ENCODE results near the gene WDR35.
A peak's percentile ranks its signal among the peaks of the same experiment; 100 is the strongest.

WDR35 gene

DNA sequence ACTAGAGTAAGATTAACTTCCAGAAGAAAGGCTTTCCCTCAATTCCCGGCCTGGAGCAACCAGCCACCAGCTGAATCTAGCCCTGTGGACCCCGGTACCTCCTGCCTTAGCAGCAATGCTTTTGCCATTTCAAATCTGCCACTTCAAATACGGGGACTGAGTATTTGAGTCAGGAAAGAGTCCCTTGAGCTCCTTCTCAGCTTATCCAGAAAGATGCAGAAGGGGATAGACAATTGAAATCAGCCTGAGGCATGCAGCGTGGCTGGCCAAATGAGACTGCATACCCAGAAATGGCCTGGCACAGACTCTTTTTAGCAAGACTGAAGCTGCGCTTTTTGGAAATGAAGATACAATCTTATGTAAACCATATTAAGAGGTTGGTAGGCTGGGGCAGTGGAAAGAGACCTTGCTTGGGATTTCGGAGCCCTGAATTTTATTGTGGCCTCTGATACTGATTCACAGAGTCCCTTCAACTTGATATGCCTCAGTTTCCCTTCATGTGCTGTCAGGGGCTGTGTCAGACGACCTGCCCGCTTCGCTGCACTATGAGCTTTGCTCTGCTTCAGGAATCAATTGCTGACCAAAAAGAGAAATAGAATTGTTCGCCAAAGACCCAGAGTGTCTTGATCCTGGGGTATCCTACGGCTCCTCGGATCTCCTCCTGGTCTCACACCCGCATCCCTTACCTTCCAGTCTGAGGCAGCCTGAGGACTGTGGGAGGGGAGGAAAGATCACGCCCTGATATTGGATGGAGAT lies 21.5 kb upstream of the WDR35 start:
- no peak for DNase-seq

DNA sequence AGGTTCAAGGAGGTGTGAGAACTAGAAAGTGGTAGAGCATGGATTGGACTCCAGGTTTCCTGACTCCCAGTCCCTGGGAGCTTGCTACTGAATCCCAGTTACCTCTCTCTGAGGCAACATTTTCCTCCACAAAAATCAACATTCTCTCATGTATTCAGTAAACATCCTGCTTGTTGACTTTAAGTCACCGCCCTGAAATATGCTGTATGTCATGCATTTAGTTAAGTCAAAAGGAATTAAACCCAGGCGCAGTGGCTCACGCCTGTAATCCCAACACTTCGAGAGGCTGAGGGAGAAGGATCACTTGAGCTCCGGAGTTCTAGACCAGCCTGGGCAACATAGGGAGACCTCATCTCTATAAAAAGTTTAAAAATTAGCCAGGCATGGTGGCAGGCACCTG lies 18.8 kb upstream of the WDR35 start:
- DNase-seq = no peak

DNA sequence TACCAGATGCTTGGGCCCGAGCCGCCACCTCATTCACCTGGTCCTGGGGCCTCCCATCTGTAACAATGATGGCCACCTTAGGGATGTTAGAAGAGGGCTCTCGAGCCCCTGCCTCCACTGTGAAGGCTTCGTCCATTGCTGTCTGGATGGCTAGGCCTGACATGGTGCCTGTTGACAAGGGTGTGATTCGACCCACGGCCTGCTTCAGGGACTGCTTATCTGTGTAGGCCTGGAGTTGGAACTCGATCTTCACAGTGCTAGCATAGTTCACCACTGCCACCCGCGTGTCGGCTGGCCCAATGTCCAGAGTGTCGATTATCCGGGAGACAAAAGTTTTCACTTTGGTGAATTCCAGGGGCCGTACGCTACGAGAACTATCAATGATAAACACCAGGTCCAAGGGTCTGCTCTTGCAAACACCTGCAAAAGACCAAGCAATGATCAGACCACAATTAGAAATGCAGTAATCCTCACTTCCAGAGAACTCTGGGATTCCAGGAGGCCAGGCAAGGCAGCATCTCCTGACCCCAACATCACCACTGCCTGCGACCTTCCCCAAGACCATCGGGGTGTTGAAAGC lies 16.1 kb upstream of the WDR35 start:
- DNase-seq = no peak

DNA sequence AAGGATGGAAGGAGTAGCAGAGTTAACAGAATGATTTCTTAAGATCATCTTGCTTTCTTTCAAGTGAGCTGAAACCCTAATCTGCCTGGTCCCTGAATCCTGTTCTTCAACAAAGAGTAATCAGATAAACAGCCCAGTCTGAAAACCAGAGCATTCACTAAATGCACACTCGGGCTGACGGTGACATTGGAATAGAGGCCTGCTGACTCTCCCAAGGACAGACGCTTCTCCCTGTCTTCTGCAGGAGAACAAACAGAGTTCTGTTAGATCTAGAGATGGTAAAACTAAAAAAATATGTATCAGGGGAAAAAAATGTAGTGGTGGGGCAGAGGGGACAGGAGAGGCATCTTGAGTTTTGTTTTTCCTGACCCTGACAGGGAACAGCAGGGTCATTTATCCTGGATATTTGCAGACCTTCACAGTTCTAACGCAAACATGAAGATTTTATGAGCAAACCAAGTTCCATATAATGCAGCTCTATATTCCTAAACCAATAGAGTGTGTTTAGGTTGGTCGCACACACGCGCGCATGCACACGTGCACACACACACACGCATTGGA lies 15.2 kb upstream of the WDR35 start:
- DNase-seq = no peak

DNA sequence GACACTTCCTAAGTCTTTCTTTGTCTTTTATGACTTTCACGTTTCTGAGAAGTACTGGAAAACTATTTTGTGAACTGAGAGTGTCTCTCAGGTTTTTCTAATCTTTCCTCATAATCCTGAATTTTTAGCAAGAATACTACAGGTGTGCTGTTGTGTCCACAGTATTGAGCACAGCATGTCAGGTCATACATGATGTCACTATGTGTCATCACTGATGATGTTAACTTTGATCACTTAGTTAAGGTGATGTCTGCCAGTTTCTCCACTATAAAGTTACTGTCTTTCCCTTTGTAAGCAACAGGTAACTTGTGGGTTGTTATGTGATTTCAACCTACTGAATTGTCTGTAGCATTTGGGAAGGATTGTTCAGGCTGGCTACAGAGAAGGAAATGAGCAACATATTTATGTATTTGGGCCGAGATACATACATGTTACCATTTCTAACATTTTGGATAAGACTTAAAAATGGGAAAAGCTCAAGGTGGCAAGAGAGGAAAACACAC lies 11.5 kb upstream of the WDR35 start:
- DNase-seq = no peak

DNA sequence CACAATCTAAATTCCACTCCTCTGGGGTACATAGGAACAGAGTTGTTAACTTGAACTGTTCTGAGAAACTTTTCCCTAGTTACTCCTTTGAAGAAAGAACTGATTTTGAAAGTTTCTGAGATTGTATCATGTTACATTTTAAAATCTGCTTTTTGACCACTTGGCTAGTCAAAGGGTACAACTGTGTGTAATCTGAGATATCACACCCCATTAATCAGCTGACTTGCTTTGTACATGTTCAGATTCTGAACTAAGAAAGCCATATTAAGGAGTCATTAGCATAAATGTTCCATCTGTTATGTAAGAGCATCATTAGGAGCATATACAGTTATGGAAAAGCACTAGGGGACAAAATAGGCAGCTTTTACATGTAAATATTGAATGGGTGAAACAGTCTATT lies 3.8 kb upstream of the WDR35 start:
- no peak for DNase-seq

DNA sequence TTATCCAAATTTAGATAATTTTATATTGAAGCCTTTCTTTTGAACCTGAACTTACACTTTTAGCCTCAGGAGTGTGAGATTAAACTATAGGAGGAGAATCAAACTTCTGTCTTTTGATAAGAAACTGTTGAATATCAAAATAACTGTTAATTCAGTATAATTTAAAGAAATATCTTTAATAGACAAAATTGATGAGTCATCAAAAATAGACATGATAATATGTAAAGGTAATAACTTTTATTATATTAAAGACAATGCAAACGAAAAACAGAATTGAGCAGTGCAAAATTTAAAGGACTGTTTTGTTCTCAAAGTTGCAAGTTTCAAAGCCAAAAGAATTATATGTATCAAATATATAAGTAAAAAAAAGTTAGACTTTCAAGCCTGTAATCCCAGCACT lies 2.0 kb upstream of the WDR35 start:
- DNase-seq = no peak

DNA sequence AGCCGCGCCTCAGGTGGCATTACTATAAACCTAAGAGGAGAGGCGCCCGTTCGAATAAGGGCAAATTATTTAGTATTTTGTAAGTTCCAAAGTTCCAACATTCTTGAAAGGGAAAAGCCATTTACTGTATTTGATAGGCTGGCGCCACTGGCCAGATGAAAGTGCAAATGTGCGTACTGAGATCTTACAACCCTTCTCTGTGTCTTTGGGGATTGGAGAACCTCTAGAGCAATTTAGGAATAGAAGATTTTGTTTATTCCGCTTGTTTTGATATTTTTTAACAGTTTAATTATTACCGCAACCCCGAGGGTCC lies 467 bp upstream of the WDR35 start:
- no peak for DNase-seq

DNA sequence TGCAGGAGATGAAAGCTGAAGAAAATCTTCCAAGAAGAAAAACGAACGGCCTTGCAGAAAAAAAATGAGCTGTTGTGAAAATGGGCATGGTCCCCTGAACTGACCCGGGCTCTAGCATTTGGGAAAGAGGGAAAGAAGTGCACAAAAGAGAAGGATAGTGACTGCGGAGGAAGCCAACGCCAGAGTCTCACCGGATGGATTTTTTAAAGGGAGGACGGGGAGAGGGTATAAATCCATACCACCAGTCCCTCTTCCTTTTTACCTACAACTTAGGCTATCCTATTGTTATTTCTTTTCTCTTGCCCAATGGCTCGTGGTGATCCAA lies 601 bp downstream of the WDR35 start:
- DNase-seq = no peak

DNA sequence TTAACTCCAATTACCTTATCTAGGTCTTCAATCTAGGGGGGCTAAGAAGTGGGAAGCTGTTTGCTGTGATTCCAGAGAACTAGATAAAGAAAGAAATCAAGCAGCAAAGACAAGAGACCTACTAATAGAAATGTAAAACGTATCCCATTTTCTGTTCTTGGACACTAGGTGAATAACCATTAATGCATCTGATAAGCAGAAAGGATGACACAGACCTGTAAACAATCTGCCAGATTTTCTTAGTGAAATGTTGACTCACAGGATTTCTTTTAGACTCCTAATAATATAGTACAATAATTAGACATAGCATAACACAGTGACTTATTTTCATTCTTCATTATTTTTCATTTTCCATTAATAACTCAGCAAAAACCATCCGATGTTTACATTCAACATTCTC lies 1.3 kb downstream of the WDR35 start:
- no peak for DNase-seq

DNA sequence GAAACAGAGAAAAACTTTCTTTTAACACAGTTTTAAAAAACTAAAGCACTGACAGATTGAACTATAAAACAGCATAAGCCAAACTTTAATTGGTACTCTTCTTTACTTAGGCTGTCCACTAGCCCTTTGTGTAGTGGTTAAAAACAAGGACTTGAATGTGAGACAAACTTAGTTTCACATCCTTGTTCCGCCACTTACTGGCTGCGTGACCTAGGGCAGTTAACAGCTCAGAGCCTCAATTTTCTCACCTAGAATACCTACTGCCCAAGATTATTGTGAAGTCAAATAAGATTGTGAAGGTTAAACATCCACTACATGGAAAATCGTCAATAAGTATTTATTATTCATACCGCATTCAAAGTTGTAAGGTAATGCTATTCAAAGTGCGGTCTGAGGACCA lies 2.0 kb downstream of the WDR35 start:
- no peak for DNase-seq

DNA sequence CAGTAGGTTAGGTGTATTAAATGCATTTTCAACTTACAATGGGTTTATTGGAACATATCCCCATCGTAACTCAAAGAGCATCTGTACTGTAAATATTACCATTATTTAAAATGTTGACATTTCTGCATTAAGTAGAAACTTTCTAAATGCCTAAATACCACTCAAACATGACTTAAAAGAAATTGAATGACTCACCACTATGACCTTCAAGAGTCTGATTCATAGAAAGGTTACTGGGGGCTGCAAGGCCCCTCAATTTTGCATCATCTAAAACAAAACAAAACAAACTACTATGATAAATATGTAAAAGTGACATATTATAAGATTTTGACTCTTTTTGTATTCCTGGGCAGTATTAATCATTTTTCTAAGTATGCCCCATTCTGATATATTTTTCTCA lies 7.6 kb downstream of the WDR35 start:
- no peak for DNase-seq

DNA sequence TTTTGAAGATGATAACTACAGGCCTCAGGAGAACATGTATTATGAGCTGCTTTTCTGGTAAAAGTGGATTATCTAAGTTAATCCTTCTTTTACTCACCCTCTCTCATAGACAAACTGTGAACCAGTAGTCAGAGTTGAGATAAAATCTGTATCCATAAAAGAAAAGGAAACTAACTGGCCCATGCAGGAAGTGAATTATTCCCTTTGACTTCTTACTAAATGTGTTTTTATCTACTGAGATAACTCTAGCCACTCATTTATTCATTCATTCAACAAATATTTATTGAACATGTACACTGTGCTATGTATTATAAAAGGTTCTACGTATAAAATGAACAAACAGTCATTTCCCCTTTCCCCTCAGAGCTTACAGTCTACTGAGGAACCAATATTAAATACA lies 10.0 kb downstream of the WDR35 start:
- DNase-seq = no peak

DNA sequence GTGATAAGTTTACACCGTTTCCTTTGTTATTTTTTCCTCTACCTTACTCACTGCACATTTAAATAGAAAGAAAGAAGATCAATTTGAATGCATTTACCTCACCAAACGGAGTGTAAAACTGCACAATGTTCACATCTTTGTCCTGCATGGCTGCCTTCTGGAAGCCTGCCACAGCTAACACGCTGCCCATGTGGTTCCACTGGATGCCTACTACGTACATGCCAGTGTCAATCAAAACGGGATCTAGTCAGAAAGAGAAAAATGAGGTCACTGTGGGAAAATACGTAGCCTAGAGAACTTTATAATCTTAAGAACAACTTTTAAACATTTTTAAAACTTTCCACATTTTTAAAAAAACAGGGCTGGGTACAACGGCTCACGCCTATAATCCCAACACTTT lies 16.4 kb downstream of the WDR35 start:
- no peak for DNase-seq

DNA sequence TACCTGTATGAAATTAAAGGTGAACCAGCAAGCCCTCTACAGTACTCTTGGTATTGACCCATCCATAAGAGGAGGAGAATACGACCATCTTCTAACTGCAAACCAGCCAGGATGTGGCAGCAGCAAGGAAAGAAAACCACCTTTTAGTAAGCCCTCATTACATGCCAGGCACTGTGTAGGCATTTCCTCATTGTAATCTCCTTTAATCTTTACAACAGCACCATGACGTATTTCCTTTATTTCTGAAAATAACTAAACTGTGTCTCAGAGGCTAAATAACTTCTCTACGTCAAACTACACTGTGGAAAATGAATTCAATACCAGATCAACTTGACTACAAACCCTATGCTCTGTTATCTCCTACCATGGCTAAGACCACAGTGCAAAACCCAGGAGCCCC lies 18.2 kb downstream of the WDR35 start:
- DNase-seq = no peak

DNA sequence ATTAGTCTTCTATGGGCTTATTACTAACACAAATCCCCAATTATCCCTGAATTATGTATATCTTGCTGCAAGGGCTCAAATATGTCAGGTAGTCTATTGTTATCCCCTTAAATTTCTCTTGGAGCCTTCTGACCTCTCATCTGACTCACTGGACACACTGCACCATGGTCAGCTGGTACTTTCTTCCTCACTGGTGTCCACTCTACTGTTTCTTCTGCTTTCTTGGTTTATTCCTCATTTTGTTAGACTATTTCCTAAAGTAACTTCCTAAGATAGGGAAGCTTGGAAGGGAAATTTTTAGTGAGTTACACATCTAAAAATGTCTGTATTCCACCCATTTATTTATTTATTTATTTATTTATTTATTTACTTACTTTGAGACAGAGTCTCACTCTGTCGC lies 26.5 kb downstream of the WDR35 start:
- DNase-seq = no peak

DNA sequence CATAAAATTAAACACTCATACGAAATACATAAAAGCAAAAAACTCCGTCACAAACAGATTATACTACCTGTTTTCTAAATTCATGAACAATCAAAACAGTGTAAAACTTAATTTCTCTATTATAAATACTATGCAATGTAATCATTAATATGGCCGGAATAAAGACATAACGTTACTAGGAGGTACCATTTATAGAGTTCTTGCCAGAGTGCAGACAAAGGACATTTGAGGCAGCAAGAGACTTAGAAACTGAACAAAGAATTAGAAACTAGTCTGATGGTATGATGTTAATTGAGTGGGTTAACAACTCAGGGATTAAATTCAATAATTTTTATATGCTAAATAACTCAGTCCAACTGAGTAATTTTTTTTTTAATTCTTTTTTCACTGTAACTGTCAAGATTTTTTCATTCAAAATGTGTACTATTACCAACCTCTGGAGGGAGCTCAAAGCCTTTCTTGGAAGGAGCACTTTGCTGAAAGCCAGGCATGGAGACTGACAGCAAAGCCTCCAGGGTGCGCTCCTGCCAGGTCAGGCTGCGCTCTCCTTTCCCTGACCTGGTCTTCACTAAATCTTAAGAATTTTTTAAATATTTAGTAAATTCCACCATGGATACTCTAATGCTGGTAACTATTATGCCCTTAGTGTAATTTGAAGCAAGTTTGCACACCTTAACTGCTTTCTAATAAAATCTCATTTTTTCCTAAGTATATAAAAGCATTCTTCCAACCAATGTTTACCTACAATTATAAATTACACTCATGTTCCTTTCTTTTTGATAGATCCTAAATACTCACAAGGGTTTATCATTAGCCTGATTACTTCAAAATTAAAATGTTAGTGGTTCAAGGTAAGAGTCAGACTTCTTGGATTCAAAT lies 34.1 kb downstream of the WDR35 start:
- DNase-seq = peak; percentile 28

DNA sequence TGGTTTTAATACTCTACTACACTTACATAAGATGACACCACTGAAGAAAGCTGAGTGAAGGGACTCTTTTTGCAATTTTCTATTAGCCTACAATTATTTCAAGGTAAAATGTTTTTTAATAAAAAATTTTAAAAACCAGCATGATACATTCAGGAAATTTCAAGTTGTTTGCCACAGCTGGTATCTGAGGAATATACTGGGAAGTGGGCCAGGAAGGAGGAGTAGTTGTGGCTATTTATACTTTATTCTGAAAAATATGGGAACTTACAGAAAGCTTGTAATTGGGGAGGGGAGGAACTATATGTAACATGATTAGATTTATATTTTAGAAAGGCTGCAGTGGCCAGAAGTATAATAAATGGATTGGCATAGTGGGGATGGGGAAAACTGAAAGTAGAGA lies 40.8 kb downstream of the WDR35 start:
- DNase-seq = no peak

DNA sequence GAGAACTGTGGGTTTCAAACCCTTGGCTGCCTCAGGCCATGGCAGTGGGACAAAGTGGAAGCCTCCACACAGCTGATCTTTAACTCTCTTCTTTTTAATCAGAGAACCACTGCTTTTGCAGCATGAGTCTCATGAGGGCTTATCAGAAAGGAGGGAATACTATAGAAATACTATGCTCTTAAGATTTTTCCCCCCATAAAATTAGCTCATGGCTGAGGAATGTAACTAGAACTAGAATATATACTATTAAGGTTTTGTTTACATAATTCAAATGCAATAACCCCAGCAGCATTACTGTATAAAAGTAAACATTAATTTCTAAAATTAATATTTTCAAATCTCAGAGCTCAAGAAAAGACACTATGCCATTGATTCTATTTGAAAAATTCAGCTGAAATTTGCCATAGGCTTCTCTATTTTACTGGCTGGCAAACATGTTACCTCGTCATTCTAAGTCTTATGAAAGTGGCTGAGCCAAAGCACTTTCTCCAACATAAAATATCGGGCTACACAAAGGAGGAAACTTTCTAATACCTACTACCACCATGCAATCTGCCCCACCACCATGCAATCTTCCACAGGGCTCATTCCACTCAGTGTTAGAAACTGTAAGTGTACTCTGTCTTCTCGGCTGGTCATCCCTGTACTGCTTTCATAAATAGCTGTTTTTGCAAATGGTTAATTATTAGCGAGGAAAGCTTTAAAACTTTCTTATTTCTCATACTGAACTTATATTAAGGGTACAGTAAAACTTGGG lies 42.5 kb downstream of the WDR35 start:
- no peak for DNase-seq

DNA sequence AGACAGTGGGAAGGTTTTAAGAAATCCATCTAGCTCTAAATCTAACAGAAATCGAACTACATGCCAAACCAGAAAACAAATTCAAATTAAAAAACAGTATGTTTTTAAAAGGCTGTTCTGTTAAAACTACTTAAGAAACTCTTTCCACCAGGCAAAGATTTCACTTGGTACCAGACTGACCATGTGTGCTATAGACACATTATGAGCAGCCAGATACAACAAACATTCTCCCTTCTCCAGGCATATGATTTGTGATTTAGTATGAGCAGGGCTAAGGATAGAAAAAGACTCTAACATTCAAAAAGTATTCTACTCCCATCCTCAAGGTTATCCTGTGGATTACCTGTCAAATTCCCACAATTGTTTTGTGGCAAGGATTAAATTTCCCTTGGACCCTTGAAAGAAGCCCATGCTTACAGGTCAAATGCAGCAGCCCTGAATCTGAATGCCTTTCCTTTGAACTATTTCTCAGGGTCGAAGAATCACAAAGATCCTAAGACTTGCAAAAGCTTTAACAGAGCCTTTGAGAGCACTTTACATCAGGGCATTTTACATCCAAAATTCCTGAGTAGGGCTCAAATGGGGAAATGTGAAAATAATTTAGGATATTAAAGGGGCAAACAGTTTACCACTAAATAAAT lies 45.6 kb downstream of the WDR35 start:
- no peak for DNase-seq

DNA sequence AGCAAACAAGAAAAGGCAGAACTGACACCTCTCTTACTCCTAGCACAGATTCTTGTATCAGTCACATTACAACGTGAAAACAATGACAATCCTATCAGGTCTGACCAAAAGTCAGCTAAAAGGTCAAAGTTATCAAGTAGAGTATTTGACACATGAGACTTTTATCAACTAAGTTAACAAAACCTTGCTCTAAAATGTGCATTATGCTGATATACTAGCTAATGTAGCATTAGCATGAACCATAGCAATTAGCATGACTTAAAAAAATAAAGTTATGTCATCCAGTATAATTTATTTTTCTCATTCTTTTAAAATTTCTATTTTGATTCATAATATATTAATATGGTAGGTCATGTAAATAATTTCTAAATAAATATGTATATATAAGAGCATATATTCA lies 46.7 kb downstream of the WDR35 start:
- no peak for DNase-seq

DNA sequence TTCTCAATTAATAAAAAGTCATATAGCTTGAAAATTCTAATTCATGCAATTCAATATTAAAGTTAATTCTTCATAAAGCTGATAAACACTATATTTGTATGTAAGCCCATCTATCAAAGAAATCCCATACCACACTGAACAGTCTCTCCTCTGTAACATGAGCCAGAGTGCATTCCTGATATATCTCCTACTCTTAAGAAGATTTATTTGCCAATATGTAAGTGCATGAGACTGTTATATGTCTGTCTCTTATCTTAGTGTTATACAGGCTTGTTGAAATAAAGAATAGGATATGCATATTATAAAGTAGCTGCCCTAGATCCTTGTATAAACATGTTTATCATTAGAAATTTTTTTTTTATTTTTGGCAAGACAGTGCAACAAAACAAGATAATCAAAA lies 47.7 kb downstream of the WDR35 start:
- DNase-seq = no peak

DNA sequence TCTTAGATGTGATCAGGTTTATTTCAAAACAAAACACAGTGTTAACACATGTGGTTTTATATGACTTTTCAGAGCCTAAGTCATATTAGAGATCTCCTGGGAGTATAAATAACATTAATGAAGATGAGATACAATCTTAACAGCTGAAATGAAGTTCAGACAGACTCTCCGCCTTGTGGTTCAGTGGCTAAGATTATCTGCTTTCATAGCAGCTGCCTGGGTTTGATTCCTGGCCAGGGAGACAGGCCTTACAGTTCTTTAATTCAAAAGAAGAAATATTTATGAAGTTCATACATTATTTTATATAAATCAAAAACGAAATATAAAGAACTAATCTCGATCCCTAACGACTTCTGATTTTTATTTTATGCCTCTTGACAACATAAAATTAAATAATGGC lies 52.9 kb downstream of the WDR35 start:
- DNase-seq = no peak
